GM18861 (cell line): ENCODE results near the gene ROMO1.
"Not testable (repeated sequence)": the region's sequence is repeated elsewhere in the genome, so short reads cannot be mapped to it uniquely, and the experiment has no call there.

Experiments used
- ATAC-seq: cut with Tn5 transposase; IDR thresholded peaks from one replicate; pipeline ENCODE4 v1.9.1; 2021; ENCODE audit not compliant: unreplicated experiment

The ROMO1 gene

GRCh38 chr20:35680452-35681183, 18.6 kb upstream of the ROMO1 start:
- no peak for ATAC-seq

DNA sequence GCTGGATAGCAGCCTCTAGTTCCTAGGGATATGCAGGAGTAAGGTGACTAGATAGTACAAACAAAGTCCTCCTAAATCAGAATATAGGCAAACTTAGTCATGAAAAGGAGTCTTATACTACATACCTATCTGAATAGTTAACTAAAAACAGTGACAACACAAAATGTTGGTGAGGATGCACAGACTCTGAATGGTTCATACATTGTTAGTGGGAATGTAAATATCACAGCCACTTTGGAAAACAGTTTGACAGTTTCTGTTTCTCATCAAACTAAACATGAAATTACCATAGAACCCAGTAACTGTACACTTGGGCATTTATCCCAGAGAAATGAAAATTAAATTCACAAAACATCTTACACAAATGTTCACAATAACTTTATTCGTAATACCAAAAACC, 17.2 kb upstream of the ROMO1 start:
- ATAC-seq, result no peak

- ATAC-seq, result not testable (repeated sequence)
Observed at GRCh38 chr20:35685368-35685767, 13.8 kb upstream of the ROMO1 start.

- ATAC-seq, result not testable (repeated sequence)
Observed at GRCh38 chr20:35686872-35687271, 12.3 kb upstream of the ROMO1 start.

- ATAC-seq, result no peak
Observed at GRCh38 chr20:35690265-35690664, 8.9 kb upstream of the ROMO1 start.

GRCh38 chr20:35695245-35695749, 3.9 kb upstream of the ROMO1 start:
- no peak for ATAC-seq

GRCh38 chr20:35695978-35696377, 3.2 kb upstream of the ROMO1 start:
- ATAC-seq, result no peak

- no peak for ATAC-seq
Observed at GRCh38 chr20:35697696-35698297, 1.4 kb upstream of the ROMO1 start.

GRCh38 chr20:35698298-35699126, 693 bp upstream of the ROMO1 start:
- peak; percentile 12 for ATAC-seq

DNA sequence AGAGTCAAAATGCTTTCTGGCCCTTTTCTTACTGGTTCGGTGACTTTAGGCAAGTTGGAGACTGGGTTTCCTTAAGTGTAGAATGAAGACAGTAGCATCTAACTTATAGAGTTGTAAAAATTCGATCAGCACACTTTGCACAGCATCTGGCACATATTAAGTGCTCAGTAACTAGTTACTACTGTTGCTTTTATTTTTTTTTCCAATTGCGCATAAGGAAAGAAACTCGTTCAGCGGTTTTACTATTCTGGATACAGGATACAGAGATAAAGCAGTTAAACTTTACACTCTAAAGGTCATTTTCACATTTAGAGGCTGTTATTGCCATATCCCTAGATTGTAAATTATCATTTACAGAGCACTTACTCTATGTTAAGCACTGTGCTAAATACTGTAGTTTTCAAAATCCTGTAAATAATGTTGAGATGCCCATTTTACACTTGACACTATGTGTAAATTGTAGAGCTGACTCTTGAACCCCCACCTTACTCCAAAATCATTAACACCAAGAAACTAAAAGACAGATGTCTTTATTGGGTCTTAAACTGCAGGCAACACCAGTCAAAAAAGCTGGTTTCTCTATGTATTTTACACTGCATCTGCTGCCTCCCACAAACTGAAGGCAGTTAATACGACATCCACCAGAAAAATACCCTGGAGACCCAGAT, 886 bp downstream of the ROMO1 start:
- ATAC-seq, result no peak

- no peak for ATAC-seq
Observed at GRCh38 chr20:35700625-35701148, 1.5 kb downstream of the ROMO1 start.

DNA sequence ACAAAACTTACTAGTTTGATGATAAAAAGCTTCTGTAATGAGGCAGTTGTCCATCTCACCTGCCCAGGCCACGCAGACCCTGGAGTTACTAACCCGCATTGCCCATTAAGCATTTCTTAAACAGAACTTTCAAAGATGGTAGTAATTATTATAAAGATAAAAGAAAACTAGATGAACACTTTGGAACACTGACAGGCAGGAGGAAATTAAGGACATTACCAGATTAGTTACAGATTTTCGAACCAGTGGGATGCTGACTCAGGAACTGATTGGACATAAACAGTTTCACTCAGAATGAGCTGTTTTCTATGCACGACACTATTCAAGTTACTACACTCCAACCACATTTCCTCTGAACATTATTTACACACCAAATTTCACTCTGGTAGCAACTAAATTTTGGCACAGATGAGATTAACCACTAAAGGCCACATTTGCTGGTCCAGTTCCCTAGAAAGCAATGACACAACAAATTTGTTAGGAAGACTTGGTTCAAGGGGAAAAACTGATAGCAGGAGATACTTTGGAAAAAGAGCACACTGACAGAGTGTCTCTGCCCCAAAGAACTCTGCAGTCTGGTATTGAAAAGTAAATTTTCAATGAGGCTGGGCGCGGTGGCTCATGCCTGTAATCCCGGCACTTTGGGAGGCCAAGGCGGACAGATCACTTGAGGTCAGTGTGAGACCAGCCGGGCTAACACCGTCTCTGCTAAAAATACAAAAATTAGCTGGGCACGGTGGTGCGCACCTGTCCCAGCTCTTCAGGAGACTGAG, 3.0 kb downstream of the ROMO1 start:
- ATAC-seq, result no peak

- ATAC-seq, result no peak
Observed at GRCh38 chr20:35702824-35703695, 3.9 kb downstream of the ROMO1 start.

GRCh38 chr20:35704514-35705261, 5.5 kb downstream of the ROMO1 start:
- no peak for ATAC-seq

DNA sequence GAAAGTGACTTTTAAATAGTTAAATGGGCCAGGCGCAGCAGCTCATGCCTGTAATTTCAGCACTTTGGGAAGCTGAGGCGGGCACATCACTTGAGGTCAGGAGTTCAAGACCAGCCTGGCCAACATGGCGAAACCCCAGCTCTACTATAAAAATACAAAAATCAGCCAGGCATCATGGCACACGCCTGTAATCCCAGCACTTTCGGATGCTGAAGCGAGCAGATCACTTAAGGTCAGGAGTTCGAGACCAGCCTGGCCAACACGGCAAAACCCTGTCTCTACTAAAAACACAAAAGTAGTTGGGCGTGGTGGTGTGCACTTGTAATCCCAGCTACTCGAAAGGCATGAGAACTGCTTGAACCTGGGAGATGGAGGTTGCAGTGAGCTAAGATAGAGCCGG, 6.7 kb downstream of the ROMO1 start:
- not testable (repeated sequence) for ATAC-seq

DNA sequence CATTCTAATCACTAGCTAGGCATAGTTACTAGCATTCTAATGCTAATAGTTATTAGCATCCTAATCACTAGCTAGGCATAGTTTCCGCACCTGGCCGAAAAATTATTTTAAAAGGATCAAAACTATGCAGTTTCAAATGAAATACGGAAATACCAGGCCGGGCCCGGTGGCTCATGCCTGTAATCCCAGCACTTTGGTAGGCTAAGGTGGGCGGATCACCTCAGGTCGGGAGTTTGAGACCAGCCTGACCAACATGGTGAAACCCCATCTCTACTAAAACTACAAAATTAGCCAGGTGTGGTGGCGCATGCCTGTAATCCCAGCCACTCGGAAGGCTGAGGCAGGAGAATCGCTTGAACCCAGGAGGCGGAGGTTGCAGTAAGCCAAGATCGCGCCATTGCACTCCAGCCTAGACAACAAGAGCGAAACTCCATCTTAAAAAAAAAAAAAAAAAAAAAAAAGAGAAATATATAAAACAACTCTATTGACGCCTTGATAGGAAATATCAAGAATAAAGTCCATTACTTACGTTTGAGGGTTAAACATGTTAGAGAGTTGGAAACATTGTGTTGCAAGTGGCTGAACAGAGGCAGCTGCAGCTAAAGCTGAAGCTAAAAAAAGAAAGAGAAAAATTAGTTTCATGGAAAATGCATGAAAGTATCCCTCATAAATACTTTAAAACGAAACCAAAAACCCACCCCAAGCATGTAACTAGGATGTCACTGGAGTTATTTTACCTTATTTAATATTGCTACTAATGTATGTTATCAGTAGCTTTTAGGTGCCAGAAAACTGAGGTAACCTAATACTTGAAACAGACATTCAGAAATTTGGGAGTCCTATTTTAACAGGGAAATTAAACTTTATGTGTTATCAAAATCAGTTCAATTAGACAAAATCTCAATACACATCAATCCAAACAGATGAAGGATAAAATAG, 7.7 kb downstream of the ROMO1 start:
- ATAC-seq, result not testable (repeated sequence)

GRCh38 chr20:35708502-35708901, 9.3 kb downstream of the ROMO1 start:
- no peak for ATAC-seq
